Uterus (tissue), 2 donors: ENCODE data around the gene KIAA0513.

Source experiments
- CTCF ChIP-seq, 4 experiments: fragments of 200-600 bp in 2 of 4; fragments of 450-650 bp in 2 of 4; sonication (generic) in 2 of 4; IDR thresholded peaks; one replicate each; pipeline ENCODE4 v1.5.1; 2016 to 2019; ENCODE audit warnings: antibody characterized with exemption in 4 of 4, mild to moderate bottlenecking in 2 of 4, moderate library complexity in 1 of 4
- POLR2A ChIP-seq, 2 donors: fragments of 450-650 bp; IDR thresholded peaks; one replicate each; pipeline ENCODE4 v1.6.1; 2016; ENCODE audit warnings: antibody characterized with exemption in 2 of 2, mild to moderate bottlenecking in 1 of 2, moderate library complexity in 1 of 2

GRCh38 chr16:85089525-85089924 is 61.9 kb downstream of the KIAA0513 start:
- TF ChIP-seq CTCF (IDR thresholded peaks at IDR 0.05) (no peak), POLR2A (IDR thresholded peaks at IDR 0.05) (no peak)
